Measurements from ENCODE around the gene ACTL7A.

Gene ACTL7A

GRCh38 chr9:108874058-108874788 lies 12.2 kb downstream of the ACTL7A start:
- TF ChIP-seq FOXA1 (IDR thresholded peaks at IDR 0.05), result no peak
- TF ChIP-seq ZNF384 (IDR thresholded peaks at IDR 0.05), result no peak
- no peak for TF ChIP-seq FOXK2 (IDR thresholded peaks at IDR 0.05)
- no peak for TF ChIP-seq ELF4 (IDR thresholded peaks at IDR 0.05)
- no peak for TF ChIP-seq L3MBTL2 (conservative IDR thresholded peaks at IDR 0.05)
- TF ChIP-seq CTBP1 (IDR thresholded peaks at IDR 0.05; ENCODE audit: borderline replicate concordance), result no peak
- TF ChIP-seq LEF1 (IDR thresholded peaks at IDR 0.05; ENCODE audit: borderline replicate concordance), result no peak
- no peak for TF ChIP-seq HDGF (IDR thresholded peaks at IDR 0.05; ENCODE audit: borderline replicate concordance)
- no peak for TF ChIP-seq BHLHE40 (IDR thresholded peaks at IDR 0.05; ENCODE audit: borderline replicate concordance)
- no peak for TF ChIP-seq TARDBP (IDR thresholded peaks at IDR 0.05)
- TF ChIP-seq NFRKB (IDR thresholded peaks at IDR 0.05), result no peak
- TF ChIP-seq FOXM1 (IDR thresholded peaks at IDR 0.05; ENCODE audit: borderline replicate concordance), result no peak
- no peak for TF ChIP-seq SP1 (IDR thresholded peaks at IDR 0.05)
- TF ChIP-seq, protein P1, sequence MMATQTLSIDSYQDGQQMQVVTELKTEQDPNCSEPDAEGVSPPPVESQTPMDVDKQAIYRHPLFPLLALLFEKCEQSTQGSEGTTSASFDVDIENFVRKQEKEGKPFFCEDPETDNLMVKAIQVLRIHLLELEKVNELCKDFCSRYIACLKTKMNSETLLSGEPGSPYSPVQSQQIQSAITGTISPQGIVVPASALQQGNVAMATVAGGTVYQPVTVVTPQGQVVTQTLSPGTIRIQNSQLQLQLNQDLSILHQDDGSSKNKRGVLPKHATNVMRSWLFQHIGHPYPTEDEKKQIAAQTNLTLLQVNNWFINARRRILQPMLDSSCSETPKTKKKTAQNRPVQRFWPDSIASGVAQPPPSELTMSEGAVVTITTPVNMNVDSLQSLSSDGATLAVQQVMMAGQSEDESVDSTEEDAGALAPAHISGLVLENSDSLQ (IDR thresholded peaks at IDR 0.05), result no peak
- no peak for TF ChIP-seq ARNT (IDR thresholded peaks at IDR 0.05)
- no peak for TF ChIP-seq SUZ12 (IDR thresholded peaks at IDR 0.05)
- DNase-seq (ENCODE audit: extremely low spot score), result no peak
- CTCF ChIA-PET, result no interaction called here
- POLR2A ChIA-PET, result no interaction called here

- DNase-seq (ENCODE audit: extremely low spot score), result no peak
- ChIA-PET POLR2A (no interaction called here), CTCF (no interaction called here)
- TF ChIP-seq TARDBP (IDR thresholded peaks at IDR 0.05) (no peak), CTBP1 (IDR thresholded peaks at IDR 0.05; ENCODE audit: borderline replicate concordance) (no peak), ELF4 (IDR thresholded peaks at IDR 0.05) (no peak), LEF1 (IDR thresholded peaks at IDR 0.05; ENCODE audit: borderline replicate concordance) (no peak), SP1 (IDR thresholded peaks at IDR 0.05) (no peak), L3MBTL2 (conservative IDR thresholded peaks at IDR 0.05) (no peak), ZNF384 (IDR thresholded peaks at IDR 0.05) (no peak), NFRKB (IDR thresholded peaks at IDR 0.05) (no peak), BHLHE40 (IDR thresholded peaks at IDR 0.05; ENCODE audit: borderline replicate concordance) (no peak), FOXA1 (IDR thresholded peaks at IDR 0.05) (no peak), FOXM1 (IDR thresholded peaks at IDR 0.05; ENCODE audit: borderline replicate concordance) (no peak), FOXK2 (IDR thresholded peaks at IDR 0.05) (no peak), SUZ12 (IDR thresholded peaks at IDR 0.05) (no peak), ARNT (IDR thresholded peaks at IDR 0.05) (no peak), HDGF (IDR thresholded peaks at IDR 0.05; ENCODE audit: borderline replicate concordance) (no peak)
- TF ChIP-seq, protein P1 (IDR thresholded peaks at IDR 0.05), result no peak
Observed at GRCh38 chr9:108876425-108876824, 14.4 kb downstream of the ACTL7A start.

GRCh38 chr9:108877524-108877923 lies 15.5 kb downstream of the ACTL7A start:
- ChIA-PET CTCF (no interaction called here), POLR2A (no interaction called here)
- TF ChIP-seq L3MBTL2 (conservative IDR thresholded peaks at IDR 0.05) (no peak), FOXM1 (IDR thresholded peaks at IDR 0.05; ENCODE audit: borderline replicate concordance) (no peak), TARDBP (IDR thresholded peaks at IDR 0.05) (no peak), FOXK2 (IDR thresholded peaks at IDR 0.05) (no peak), FOXA1 (IDR thresholded peaks at IDR 0.05) (no peak), CTBP1 (IDR thresholded peaks at IDR 0.05; ENCODE audit: borderline replicate concordance) (no peak), SP1 (IDR thresholded peaks at IDR 0.05) (no peak)
- no peak for DNase-seq (ENCODE audit: extremely low spot score)

- POLR2A ChIA-PET, result no interaction called here
Observed at GRCh38 chr9:108880738-108881316, 18.8 kb downstream of the ACTL7A start.

GRCh38 chr9:108882052-108882888 lies 20.2 kb downstream of the ACTL7A start:
- TF ChIP-seq SP1 (IDR thresholded peaks at IDR 0.05) (no peak), FOXM1 (IDR thresholded peaks at IDR 0.05; ENCODE audit: borderline replicate concordance) (no peak), HDGF (IDR thresholded peaks at IDR 0.05; ENCODE audit: borderline replicate concordance) (no peak), ARNT (IDR thresholded peaks at IDR 0.05) (no peak), CTBP1 (IDR thresholded peaks at IDR 0.05; ENCODE audit: borderline replicate concordance) (no peak), LEF1 (IDR thresholded peaks at IDR 0.05; ENCODE audit: borderline replicate concordance) (no peak), TARDBP (IDR thresholded peaks at IDR 0.05) (no peak), NFRKB (IDR thresholded peaks at IDR 0.05) (no peak), BHLHE40 (IDR thresholded peaks at IDR 0.05; ENCODE audit: borderline replicate concordance) (no peak), ELF4 (IDR thresholded peaks at IDR 0.05) (no peak), SUZ12 (IDR thresholded peaks at IDR 0.05) (no peak), ZNF384 (IDR thresholded peaks at IDR 0.05) (no peak), FOXA1 (IDR thresholded peaks at IDR 0.05) (no peak), FOXK2 (IDR thresholded peaks at IDR 0.05) (no peak), L3MBTL2 (conservative IDR thresholded peaks at IDR 0.05) (no peak)
- TF ChIP-seq, protein P1 (IDR thresholded peaks at IDR 0.05), result no peak
- no peak for DNase-seq (ENCODE audit: extremely low spot score)
- POLR2A ChIA-PET, result no interaction called here
- CTCF ChIA-PET, result no interaction called here

More at GRCh38 chr9:108880738-108881316, 18.8 kb downstream of the ACTL7A start:
- no peak for DNase-seq (ENCODE audit: extremely low spot score)
- CTCF ChIA-PET, result no interaction called here
- TF ChIP-seq ZNF384 (IDR thresholded peaks at IDR 0.05), result no peak
- no peak for TF ChIP-seq SP1 (IDR thresholded peaks at IDR 0.05)
- TF ChIP-seq HDGF (IDR thresholded peaks at IDR 0.05; ENCODE audit: borderline replicate concordance), result no peak
- TF ChIP-seq SUZ12 (IDR thresholded peaks at IDR 0.05), result no peak
- no peak for TF ChIP-seq TARDBP (IDR thresholded peaks at IDR 0.05)
- no peak for TF ChIP-seq FOXM1 (IDR thresholded peaks at IDR 0.05; ENCODE audit: borderline replicate concordance)
- no peak for TF ChIP-seq L3MBTL2 (conservative IDR thresholded peaks at IDR 0.05)
- no peak for TF ChIP-seq ARNT (IDR thresholded peaks at IDR 0.05)
- no peak for TF ChIP-seq CTBP1 (IDR thresholded peaks at IDR 0.05; ENCODE audit: borderline replicate concordance)

All from HEK293T (cell line).